Activated CD8-positive, alpha-beta memory T cell treated with anti-CD3 and anti-CD28 coated beads, Interleukin-2, amount 10 ng/mL, durations not matched to agents 7 days and 5 days (primary cell): ENCODE results near the gene CDK15. TPM values are rescaled to one million over a fixed set of nuclear protein-coding genes. Genes with fewer than 3 reads are reported as not detected.
"Not testable (repeated sequence)": the region's sequence is repeated elsewhere in the genome, so short reads cannot be mapped to it uniquely, and the experiment has no call there.

ENCODE experiments used
- ATAC-seq: fragments of 150-1000 bp; cut with Tn5 transposase; one replicate; pipeline ENCODE4 v1.10.0; 2021; ENCODE audit warnings: moderate library complexity
- CTCF ChIA-PET: fragments of 350-600 bp; sonication (Branson Sonifier 250); formaldehyde crosslinking; loops from one replicate; lab custom pipeline; 2021; ENCODE audit warnings: antibody characterized with exemption; lab: Charles Lee
- DNase-seq: peaks from one replicate; pipeline ENCODE4 v3.0.0-alpha.2; 2020
- H3K27ac Mint-ChIP-seq: one replicate; pipeline ENCODE4 v1.8.0; 2021; ENCODE audit warnings: mild to moderate bottlenecking, mixed read lengths
- H3K27me3 Mint-ChIP-seq: one replicate; pipeline ENCODE4 v1.8.0; 2021; ENCODE audit warnings: mixed read lengths
- H3K36me3 Mint-ChIP-seq: one replicate; pipeline ENCODE4 v1.8.0; 2021; ENCODE audit warnings: mild to moderate bottlenecking, mixed read lengths
- H3K4me1 Mint-ChIP-seq: one replicate; pipeline ENCODE4 v1.8.0; 2021; ENCODE audit warnings: mixed read lengths
- H3K4me3 Mint-ChIP-seq: one replicate; pipeline ENCODE4 v1.8.0; 2021; ENCODE audit warnings: mild to moderate bottlenecking, moderate library complexity, mixed read lengths
- H3K9me3 Mint-ChIP-seq: one replicate; pipeline ENCODE4 v1.8.0; 2022; ENCODE audit warnings: low read depth, mixed read lengths
- total RNA-seq, 2 experiments: library from RNA; stranded (reverse); gene quantifications; one replicate each; pipeline ENCODE4 v1.2.3, GENCODE V29; 2021

The CDK15 gene
- not detected for total RNA-seq

DNA sequence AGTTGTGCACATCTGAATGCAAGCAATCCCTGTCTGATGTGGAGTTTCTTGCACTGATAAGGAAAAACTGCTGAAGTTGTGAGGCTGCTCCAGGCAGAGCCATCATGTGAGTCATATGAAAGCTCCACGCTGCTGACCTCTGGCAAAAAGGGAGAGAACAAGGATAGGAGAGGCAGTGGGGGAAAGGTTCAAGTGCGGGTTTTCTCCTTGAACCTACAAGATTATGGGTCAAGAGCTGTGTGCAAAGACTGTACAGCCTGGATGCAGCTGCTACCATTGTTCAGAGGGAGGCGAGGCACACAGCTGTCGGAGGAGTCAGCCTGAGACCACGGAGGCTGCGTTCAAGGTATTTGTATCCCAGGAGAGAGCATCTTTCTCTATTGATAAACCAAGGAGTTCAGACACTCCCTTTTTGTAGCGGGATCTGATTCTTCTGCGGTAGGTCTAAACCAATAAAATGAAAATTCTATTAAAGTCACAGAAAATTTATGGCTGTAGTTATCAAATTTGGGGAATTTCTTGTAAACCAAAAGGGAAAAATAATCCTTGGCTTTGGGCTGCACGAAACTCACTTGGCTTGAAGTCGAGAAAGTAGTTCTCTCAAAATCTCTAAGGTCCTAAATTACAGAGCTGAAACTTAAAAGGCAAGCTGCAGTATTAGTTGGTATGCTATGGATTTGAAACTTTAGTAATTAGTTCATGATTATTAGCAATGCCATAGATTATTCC is at the start of gene CDK15:
CDK15 (plus strand) TSS at position 96 of the 729 bp plus-strand sequence; CDS start at position 224, 128 bp downstream.
- no peaks in the 10 kb centered on the region for H3K36me3 Mint-ChIP-seq
- CTCF ChIA-PET: no interaction called here
- DNase-seq (no peak), ATAC-seq (no peak)
- H3K4me3 Mint-ChIP-seq: no peak within 1 kb of the TSS
- H3K27me3 Mint-ChIP-seq: peaks cover 50% of the 10 kb centered on the region
- no peaks in the 10 kb centered on the region for H3K9me3 Mint-ChIP-seq
- no peak within 1 kb of the TSS for H3K27ac Mint-ChIP-seq
- no peaks in the 10 kb centered on the region for H3K4me1 Mint-ChIP-seq

DNA sequence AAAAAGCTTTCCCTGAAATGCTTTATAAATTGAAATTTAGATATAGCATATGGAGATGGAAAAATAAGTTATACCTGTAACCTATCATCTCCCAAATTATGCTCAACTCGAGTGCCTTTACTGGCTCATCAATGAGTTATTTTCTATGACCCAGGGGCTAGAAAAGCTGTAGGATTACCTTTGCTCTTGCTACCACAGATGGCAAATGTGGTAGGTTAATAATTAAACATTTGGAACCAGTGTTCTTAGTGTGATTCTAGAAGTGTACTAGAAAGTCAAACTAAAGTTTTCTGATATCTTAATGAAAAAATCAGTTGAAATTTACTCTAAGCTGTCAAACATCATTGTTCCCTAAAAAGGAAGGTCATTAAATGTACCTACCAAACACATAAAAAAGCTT is 48.1 kb upstream of the CDK15 start:
- CTCF ChIA-PET: interaction anchor here (1.2 kb wide), 1 partner anchor 9 kb away, joined by 4 read pairs; no protein-coding TSS in a partner anchor
- H3K9me3 Mint-ChIP-seq: no peaks in the 10 kb centered on the region

DNA sequence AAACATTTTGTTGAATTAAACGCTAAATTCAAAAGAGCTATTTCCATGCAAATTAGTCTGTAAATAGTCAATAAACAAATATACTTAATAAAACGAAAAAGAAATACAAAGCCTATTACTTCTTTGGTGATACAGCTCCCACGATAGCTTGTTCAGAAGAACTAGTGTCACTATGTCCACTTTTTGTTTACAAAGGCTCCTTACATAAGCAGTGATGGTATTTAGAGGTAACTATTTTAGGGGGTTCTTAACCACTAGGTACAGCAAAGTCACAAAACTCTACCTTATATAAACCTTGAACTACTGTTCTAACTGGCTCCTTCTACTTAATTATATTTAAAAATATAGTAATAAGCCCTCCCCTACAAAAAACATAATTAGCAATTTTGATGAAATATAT is 47.5 kb upstream of the CDK15 start:
- no peaks in the 10 kb centered on the region for H3K9me3 Mint-ChIP-seq
- H3K36me3 Mint-ChIP-seq: peaks cover 9% of the 10 kb centered on the region
- DNase-seq (no peak), ATAC-seq (no peak)
- no peak overlapping the region for H3K4me3 Mint-ChIP-seq
- CTCF ChIA-PET: interaction anchor here (1.2 kb wide), 1 partner anchor 10 kb away, joined by 4 read pairs; no protein-coding TSS in a partner anchor
- no peak overlapping the region for H3K27ac Mint-ChIP-seq
- H3K27me3 Mint-ChIP-seq: no peaks in the 10 kb centered on the region
- no peaks in the 10 kb centered on the region for H3K4me1 Mint-ChIP-seq

More for the DNA sequence above, 48.1 kb upstream of the CDK15 start:
- DNase-seq: no peak
- Mint-ChIP-seq H3K4me3 (no peak overlapping the region), H3K27ac (no peak overlapping the region), H3K27me3 (no peaks in the 10 kb centered on the region), H3K4me1 (no peaks in the 10 kb centered on the region), H3K36me3 (peaks cover 9% of the 10 kb centered on the region)
- no peak for ATAC-seq

DNA sequence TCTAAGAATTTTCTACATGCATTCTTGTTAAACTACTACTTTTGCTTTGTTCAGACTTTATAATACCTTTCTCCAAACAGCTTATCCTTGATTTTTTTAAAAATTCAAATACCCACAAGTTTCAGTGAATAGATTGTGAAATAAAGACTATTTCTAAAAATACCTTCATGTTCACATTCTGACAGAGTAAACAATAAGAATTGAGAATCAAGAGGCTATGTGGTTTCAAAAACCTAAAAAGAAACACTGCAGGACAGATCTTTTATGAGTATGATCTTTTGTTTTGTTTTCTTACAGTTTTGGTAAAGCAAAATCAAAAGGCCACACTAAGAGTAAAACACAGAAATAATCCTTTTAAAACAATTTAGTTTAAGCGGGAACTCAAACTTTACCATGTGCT is 46.8 kb upstream of the CDK15 start:
- Mint-ChIP-seq H3K36me3 (peaks cover 9% of the 10 kb centered on the region), H3K9me3 (no peaks in the 10 kb centered on the region), H3K4me1 (no peaks in the 10 kb centered on the region), H3K27ac (no peak overlapping the region), H3K4me3 (no peak overlapping the region), H3K27me3 (no peaks in the 10 kb centered on the region)
- CTCF ChIA-PET: interaction anchor here (1.2 kb wide), 1 partner anchor 10 kb away, joined by 4 read pairs; no protein-coding TSS in a partner anchor
- ATAC-seq: no peak
- no peak for DNase-seq

DNA sequence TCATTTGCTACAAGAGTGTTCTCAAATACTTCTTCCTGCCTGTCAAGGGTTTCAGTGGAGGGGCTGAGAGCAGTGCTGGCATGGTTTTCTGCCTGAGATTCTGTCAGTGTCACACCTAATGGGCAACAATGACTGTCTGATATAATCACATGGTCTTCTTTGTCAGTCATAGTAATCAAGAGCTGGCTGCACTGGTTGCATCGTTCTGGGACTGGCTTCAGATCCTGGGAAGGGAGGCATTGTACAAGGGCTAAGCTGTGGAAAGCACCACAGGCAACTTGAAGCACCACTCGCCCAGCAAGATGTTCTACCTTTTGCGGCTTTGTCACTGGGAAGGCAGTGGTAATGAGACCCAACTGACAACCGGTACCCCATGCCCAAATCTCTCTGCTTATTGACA is 45.2 kb upstream of the CDK15 start:
- ATAC-seq (no peak), DNase-seq (no peak)
- Mint-ChIP-seq H3K9me3 (no peaks in the 10 kb centered on the region), H3K36me3 (peaks cover 9% of the 10 kb centered on the region), H3K27ac (no peak overlapping the region), H3K27me3 (no peaks in the 10 kb centered on the region), H3K4me3 (no peak overlapping the region), H3K4me1 (no peaks in the 10 kb centered on the region)
- CTCF ChIA-PET: no interaction called here

DNA sequence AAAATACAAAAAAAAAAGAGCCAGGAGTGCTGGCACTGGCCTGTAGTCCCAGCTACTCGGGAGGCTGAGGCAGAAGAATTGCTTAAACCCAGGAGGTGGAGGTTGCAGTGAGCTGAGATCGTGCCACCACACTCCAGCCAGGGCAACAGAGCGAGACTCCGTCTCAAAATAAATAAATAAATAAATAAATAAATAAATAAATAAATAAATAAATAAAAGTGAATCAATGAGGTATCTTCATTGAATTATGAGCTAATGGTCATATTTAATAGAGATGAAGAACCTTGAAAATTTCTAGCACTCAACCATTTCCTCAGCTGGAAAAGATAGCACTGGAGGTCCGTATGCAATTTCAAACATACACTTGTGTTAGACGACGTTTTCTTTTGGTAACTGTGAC is 41.9 kb upstream of the CDK15 start:
- H3K36me3 Mint-ChIP-seq: peaks cover 13% of the 10 kb centered on the region
- H3K27ac Mint-ChIP-seq, DNase-seq, H3K9me3 Mint-ChIP-seq, ATAC-seq, H3K4me3 Mint-ChIP-seq, H3K27me3 Mint-ChIP-seq, H3K4me1 Mint-ChIP-seq, CTCF ChIA-PET: not testable (repeated sequence)

DNA sequence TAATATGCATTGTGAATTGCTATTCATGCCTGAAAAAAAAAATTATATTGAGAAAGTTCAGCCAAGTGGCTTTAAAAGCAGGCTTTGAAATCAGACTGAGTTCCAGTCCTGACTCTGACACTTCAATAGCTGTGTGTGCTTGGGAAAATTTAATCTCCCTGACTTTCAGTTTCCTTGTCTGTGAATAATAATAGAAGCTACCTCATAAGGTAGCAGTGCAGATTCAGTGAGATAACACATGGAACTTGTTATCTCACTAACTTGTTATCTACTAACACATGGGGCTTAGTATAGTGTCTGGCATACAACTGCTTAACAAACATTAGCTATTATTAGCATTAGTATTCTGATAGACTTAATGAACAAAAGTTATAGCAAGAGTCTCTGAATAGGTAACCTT is 40.5 kb upstream of the CDK15 start:
- ATAC-seq (no peak), DNase-seq (no peak)
- H3K4me1 Mint-ChIP-seq: no peaks in the 10 kb centered on the region
- no peaks in the 10 kb centered on the region for H3K9me3 Mint-ChIP-seq
- H3K27me3 Mint-ChIP-seq: no peaks in the 10 kb centered on the region
- H3K27ac Mint-ChIP-seq: no peak overlapping the region
- H3K4me3 Mint-ChIP-seq: no peak overlapping the region
- CTCF ChIA-PET: no interaction called here
- H3K36me3 Mint-ChIP-seq: peaks cover 13% of the 10 kb centered on the region

DNA sequence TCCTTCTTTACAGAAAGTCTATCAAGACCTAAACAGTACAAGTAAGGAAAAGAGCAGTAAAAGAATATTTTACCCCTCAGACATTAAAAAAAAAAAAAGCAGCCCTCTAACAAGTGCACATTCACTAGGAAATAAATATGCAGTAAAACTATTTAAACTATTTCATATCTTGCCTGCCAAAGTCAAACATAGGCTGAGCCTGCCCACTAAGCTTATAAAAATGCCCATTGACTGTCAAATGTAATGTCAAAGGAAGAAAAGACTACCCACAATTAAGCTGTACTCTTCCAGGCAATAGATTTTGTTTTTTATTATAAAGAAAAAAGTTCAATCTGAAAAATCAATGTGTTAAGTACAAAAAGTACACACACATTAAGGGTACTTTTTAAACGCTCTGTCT is 37.4 kb upstream of the CDK15 start:
- ATAC-seq (no peak), DNase-seq (no peak)
- Mint-ChIP-seq H3K9me3 (no peaks in the 10 kb centered on the region), H3K27ac (no peak overlapping the region), H3K27me3 (no peaks in the 10 kb centered on the region), H3K36me3 (peaks cover 6% of the 10 kb centered on the region), H3K4me3 (no peak overlapping the region), H3K4me1 (peaks cover 4% of the 10 kb centered on the region)
- CTCF ChIA-PET: interaction anchor here (0.7 kb wide), 1 partner anchor 22 kb away, joined by 4 read pairs; no protein-coding TSS in a partner anchor

DNA sequence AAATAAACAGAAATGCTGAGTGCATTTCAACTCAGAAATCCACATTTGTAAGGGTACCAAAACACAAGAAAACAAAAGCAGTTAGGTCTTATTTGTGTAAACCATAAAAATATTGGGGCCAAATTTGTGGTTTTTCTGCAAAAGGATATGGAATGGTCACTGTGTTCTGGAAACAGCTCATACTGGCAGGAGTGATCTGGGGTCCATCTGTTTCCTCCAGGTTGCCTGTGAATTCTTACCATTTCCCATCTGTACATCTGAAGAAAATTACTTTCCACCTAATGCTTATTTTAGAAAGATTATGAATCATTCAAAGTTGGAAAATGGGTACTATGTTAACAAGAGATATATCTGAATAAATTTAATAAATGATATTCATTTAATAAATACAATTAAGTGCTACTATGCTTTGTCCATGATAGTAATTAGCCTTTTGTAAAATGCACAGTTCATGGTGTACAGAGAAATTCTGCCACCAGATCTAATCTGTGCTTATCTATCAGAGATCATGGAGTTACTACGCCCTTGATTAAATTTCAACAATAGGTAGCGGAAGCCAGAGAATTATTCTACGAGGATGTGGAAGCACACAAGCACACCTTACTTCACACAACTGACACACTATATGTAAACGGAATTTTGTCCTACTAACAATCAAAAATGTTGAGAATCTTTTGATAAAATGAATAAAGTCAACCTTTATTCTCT is 36.5 kb upstream of the CDK15 start:
- DNase-seq (no peak), ATAC-seq (no peak)
- Mint-ChIP-seq H3K27ac (no peak overlapping the region), H3K4me3 (no peak overlapping the region), H3K9me3 (no peaks in the 10 kb centered on the region), H3K36me3 (peaks cover 6% of the 10 kb centered on the region), H3K27me3 (no peaks in the 10 kb centered on the region), H3K4me1 (peaks cover 10% of the 10 kb centered on the region)
- CTCF ChIA-PET: no interaction called here

DNA sequence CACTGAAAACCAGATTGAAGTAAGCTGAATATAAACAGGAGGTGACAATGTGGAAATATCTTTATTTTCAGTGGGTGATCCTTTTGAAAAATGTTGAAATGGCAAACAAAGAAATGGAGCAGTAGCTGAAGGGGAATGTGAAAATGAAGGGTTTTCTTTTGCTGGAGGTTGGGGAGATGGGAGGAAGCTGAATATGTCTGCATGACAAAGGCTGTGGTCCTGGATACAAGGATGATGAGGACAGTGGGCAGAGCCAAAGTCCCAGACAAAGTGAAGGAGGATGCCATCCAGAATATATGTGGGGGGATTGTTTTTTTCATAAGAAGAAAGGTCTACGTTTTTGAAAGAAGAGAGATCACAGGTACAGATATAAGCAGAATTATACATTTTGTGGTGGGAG is 32.3 kb upstream of the CDK15 start:
- DNase-seq (no peak), ATAC-seq (no peak)
- Mint-ChIP-seq H3K27ac (no peak overlapping the region), H3K9me3 (no peaks in the 10 kb centered on the region), H3K4me1 (peaks cover 18% of the 10 kb centered on the region), H3K27me3 (no peaks in the 10 kb centered on the region), H3K36me3 (no peaks in the 10 kb centered on the region), H3K4me3 (no peak overlapping the region)
- CTCF ChIA-PET: no interaction called here

DNA sequence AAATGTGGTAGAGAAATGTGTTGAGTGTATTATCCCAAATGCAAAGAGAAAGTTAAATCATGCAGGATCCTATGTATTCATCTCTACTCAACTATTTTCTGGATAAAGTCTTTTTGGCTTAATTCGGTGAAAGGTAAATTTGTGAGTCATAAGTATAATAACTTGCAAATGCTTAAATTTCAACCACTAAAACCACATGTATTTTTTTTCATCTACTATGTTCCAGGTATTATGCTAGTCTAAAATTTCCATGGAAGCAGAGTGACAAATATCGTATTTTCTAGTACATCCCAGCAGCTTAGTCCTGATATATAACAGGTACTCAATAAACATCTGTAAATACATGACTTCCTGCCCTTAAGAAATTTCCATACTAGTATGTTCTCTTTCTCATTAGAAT is 31.8 kb upstream of the CDK15 start:
- Mint-ChIP-seq H3K9me3 (no peaks in the 10 kb centered on the region), H3K4me1 (peaks cover 21% of the 10 kb centered on the region), H3K27ac (no peak overlapping the region), H3K36me3 (no peaks in the 10 kb centered on the region), H3K4me3 (no peak overlapping the region), H3K27me3 (no peaks in the 10 kb centered on the region)
- no peak for ATAC-seq
- DNase-seq: no peak
- CTCF ChIA-PET: no interaction called here

DNA sequence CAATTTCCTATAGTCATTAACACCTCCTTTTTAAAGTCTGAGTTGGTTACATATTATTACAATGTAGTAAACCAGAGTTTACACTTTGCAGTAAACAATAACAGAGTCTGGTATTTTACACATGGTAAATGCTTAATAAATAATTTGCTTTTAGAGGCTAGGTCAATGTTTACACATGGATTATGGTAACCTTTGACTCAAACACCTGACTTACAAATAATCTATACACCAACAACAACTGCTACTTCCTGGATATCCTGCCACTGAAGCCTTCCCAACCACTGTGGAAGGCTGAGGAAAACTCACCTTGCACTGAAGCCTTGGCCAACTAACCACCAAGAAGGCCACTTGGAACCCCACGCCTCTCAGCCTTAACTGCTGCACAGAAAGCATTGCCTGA is 31.0 kb upstream of the CDK15 start:
- H3K27ac Mint-ChIP-seq: no peak overlapping the region
- DNase-seq (no peak), ATAC-seq (no peak)
- H3K9me3 Mint-ChIP-seq: no peaks in the 10 kb centered on the region
- no peaks in the 10 kb centered on the region for H3K27me3 Mint-ChIP-seq
- H3K4me1 Mint-ChIP-seq: peaks cover 28% of the 10 kb centered on the region
- H3K4me3 Mint-ChIP-seq: no peak overlapping the region
- CTCF ChIA-PET: no interaction called here
- no peaks in the 10 kb centered on the region for H3K36me3 Mint-ChIP-seq

DNA sequence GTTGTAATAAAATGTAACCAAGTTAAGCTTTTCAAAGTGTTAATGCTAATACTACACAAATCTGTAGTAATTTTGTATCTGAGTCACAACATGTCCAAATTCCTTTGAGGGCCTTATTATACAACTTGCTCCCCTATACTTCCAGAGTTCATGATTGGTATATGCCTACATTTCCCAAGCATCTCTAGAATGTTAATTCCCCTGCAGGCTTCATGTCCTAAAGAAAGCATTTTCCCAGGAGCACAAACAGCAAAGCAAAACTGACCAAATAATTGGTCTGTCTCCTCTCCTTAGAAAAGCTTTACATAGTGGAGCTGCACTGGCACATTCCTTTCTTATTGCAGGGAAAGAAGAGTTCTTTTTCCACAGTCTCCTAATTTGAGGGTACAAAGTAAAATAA is 29.3 kb upstream of the CDK15 start:
- CTCF ChIA-PET: no interaction called here
- H3K9me3 Mint-ChIP-seq: no peaks in the 10 kb centered on the region
- H3K4me3 Mint-ChIP-seq: no peak overlapping the region
- ATAC-seq (no peak), DNase-seq (no peak)
- H3K27ac Mint-ChIP-seq: no peak overlapping the region
- H3K4me1 Mint-ChIP-seq: peaks cover 36% of the 10 kb centered on the region
- H3K27me3 Mint-ChIP-seq: no peaks in the 10 kb centered on the region
- H3K36me3 Mint-ChIP-seq: no peaks in the 10 kb centered on the region

DNA sequence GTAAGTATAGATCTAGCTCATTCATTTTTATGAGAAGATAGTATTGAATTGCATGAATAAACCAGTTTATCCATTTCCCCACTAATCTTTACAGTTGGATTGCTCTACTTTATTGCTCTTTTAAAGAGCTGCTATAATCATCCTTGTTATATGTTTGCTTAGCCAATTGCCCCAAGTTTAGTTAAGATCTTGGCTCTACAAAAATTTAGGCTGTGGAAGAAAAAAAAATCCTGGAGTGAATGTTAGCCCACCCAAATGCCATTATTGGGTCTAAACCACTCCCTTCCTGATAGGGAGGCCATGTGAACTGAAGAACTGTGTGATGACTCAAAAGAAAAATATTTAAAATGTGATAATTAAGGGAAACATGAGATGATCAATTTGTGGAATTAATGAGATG is 28.5 kb upstream of the CDK15 start:
- ATAC-seq (no peak), DNase-seq (no peak)
- H3K9me3 Mint-ChIP-seq: no peaks in the 10 kb centered on the region
- peaks cover 36% of the 10 kb centered on the region for H3K4me1 Mint-ChIP-seq
- H3K27me3 Mint-ChIP-seq: peaks cover 4% of the 10 kb centered on the region
- H3K27ac Mint-ChIP-seq: no peak overlapping the region
- CTCF ChIA-PET: no interaction called here
- H3K36me3 Mint-ChIP-seq: no peaks in the 10 kb centered on the region
- H3K4me3 Mint-ChIP-seq: no peak overlapping the region
